ENCODE measurements around the gene ACAD8.
"Not testable (repeated sequence)": the region's sequence is repeated elsewhere in the genome, so short reads cannot be mapped to it uniquely, and the experiment has no call there.

ACAD8 gene

GRCh38 chr11:134267966-134268365 lies 14.6 kb downstream of the ACAD8 start:
- DNase-seq: no peak

- peak; percentile 8 for DNase-seq
These were observed 16.9 kb downstream of the ACAD8 start for GRCh38 chr11:134270250-134270714.

GRCh38 chr11:134271978-134272377 lies 18.6 kb downstream of the ACAD8 start:
- DNase-seq: no peak

- DNase-seq: no peak
These were observed 19.3 kb downstream of the ACAD8 start for GRCh38 chr11:134272381-134273316.

GRCh38 chr11:134273317-134273712 lies 19.9 kb downstream of the ACAD8 start:
- no peak for DNase-seq

- no peak for DNase-seq
These were observed 21.8 kb downstream of the ACAD8 start for GRCh38 chr11:134275188-134275533.

GRCh38 chr11:134275534-134276395 lies 22.4 kb downstream of the ACAD8 start, which contains the start of gene GLB1L3:
TSS of gene GLB1L3 (plus strand) at chr11:134276379. CDS start at chr11:134276741, 362 bp downstream.
- peak; percentile 69 for DNase-seq

GRCh38 chr11:134276396-134277182 lies 23.2 kb downstream of the ACAD8 start:
- DNase-seq: no peak

DNA sequence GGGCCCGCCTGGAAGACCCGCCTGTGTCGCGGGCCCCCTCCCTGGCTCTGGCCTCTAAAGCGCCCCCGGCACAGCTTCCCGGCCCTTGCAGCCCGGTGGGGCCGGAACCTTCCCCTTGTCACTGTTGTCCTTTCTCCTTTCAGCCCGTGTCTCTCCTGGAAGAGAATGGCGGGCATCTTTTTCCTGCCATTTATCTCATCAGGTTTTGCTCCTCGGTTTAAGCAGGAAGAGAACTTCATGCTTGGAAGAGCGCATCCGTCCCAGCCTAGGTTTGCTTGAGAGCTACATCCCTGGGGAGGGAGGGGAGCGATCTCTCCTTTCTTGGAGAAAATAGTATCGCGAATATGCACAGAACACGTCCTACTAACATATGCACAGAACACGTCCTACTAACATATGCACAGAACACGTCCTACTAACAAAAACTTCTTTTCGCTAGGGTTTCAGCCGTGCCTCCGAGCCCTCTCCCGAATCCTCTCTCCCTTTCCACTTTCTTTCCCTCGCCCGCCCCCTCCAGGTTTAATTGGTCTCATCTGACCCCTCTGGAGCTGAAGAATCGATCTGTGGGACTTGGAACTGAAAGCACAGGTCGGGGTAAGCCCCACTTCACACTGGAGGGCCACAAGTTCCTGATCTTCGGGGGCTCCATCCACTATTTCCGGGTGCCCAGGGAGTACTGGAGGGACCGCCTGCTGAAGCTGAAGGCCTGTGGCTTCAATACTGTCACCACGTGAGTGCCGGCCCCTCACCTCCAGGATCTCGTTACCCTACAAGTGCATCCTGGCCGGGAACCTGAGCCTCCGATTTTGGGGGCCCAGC lies 24.0 kb downstream of the ACAD8 start:
- no peak for DNase-seq

DNA sequence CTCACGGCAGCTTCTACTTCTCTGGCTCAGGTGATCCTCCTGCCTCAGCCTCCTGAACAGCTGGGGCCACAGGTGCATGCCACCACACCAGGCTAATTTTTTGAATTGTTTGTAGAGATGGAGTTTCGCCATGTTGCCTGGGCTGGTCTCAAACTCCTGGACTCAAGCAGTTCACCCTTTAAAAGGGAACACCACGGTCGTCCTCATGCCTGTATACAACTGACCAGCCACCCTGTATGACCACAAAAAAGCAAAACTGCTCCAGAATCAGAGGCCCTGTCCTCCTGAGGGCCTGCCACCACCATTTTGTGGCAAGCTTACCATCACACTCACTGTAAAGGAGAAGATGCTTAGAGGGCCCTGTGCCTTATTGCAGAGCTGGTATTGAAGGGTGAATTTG lies 25.0 kb downstream of the ACAD8 start:
- no peak for DNase-seq

DNA sequence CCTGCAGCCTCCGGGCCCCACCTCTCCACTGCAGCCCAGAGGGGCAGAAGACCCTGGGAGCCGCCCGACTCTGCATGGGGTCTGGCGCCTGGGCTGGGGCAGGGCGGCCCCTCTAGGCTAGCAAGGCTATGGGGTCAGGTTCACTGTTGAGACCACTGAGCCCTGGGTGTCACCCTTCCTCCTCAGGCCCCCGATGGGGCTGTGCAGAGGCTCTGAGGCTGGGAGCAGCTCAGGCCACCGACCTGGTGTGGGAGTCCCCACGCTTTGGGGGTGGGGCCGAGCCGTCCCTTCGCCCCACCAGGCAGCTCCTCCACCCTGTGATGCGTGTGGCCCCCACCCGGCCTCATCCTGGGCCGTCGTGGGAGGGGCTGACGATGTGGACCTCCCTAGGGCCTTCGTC lies 28.3 kb downstream of the ACAD8 start:
- DNase-seq: not testable (repeated sequence)

- DNase-seq: no peak
These were observed 29.0 kb downstream of the ACAD8 start for GRCh38 chr11:134282121-134283045.

- DNase-seq: no peak
These were observed 30.3 kb downstream of the ACAD8 start for GRCh38 chr11:134283461-134284230.

GRCh38 chr11:134284349-134284748 lies 31.0 kb downstream of the ACAD8 start:
- not testable (repeated sequence) for DNase-seq

DNA sequence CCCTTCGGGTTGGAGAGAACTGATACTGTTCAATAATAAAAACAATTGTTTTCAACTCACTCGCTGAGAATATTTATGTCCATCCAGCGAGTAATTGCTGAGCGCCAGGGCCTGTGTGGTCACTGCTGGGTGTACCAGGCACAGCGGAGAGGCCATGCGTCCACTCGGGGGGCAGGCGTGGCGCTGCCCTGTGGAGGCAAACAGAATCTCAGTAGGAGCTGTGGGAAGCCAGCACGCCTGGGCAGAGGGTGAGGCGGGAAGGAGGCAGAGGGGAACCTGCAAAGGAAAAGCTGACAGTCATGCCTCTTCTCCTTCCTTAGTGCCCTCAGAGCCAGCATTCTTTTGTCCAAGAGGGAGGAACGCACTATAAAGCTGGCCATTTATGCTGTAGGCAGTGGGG lies 34.2 kb downstream of the ACAD8 start:
- DNase-seq: no peak

DNA sequence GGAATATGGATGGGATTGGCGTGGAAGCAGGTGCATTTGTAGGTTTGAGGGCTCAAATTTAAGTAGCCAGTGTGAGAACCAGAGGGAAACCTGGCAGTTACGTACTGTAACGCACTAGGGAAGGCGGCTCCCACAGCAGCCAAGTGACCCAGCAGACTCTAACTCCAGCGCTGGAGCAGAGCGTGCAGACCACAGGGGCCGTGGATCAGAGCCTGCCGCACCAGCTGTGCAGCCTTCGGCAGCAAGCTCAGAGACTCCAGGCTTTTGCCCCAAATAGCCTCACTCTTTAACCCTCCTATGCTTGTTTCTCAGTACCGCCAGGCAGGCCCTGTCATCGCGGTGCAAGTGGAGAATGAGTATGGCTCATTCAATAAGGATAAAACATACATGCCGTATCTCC lies 35.1 kb downstream of the ACAD8 start:
- DNase-seq: no peak

GRCh38 chr11:134289167-134289566 lies 35.8 kb downstream of the ACAD8 start:
- DNase-seq: no peak

DNA sequence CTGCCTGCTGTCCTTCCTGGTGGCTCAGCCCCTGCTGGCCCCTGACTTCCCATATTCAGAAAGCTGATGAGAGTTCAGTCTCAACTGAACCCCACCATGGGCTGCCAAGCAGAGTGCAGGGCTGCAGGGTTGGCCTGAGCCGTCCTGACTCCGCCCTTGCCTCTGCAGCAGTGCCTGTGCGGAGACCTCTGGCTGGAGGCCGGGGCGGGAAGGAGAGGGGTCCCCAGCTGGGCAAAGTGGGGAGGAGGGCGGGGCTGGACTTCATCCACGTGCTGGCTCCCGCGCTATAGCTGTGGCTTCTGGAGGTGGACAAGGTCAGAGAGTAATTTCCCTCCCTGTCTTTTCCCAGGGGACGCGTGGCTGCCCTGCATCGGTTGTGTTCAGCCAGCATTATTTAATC lies 36.4 kb downstream of the ACAD8 start:
- no peak for DNase-seq

GRCh38 chr11:134290646-134291045 lies 37.3 kb downstream of the ACAD8 start:
- DNase-seq: no peak

DNA sequence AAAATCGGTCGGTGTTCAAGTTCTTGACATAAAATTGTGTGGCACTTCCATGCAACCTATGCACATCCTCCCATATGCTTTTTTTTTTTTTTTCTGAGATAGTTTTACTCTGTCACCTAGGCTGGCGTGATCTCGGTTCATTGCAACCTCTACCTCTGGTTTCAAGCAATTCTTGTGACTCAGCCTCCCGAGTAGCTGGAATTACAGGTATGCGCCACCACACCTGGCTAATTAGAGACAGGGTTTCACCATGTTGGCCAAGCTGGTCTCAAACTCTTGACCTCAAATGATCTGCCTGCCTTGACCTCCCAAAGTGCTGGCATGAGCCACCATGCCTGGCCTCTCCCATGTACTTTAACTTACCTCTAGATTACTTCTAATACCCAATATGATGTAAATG lies 37.8 kb downstream of the ACAD8 start:
- DNase-seq: no peak
